Right lung (tissue), 10 donors: ENCODE measurements around the gene MRPL42. TPM values are rescaled to one million over a fixed set of nuclear protein-coding genes. Genes with fewer than 3 reads are reported as not detected.
"Not testable (repeated sequence)": the region's sequence is repeated elsewhere in the genome, so short reads cannot be mapped to it uniquely, and the experiment has no call there.

Source experiments
- DNase-seq, 2 donors: peaks; one replicate each; pipeline ENCODE4 v3.0.0-alpha.2; 2013
- long read RNA-seq, 8 donors: transcript quantifications; one replicate each; lab custom pipeline, GENCODE V29; 2026
- polyA plus RNA-seq, 5 donors: library from polyadenylated mRNA; unstranded; fragments of 120-200 nt; gene quantifications; one replicate each; pipeline versions ENCODE4 v1.2.1 to v1.2.3, GENCODE V29; 2013; ENCODE audit warnings: inconsistent platforms in 1 of 5, low replicate concordance in 1 of 5; ENCODE audit not compliant: insufficient read length in 5 of 5, insufficient read depth in 1 of 5

Gene MRPL42
- 10 to 100 TPM; 52.5 to 69.7 (median 67.2) TPM for polyA plus RNA-seq
- long read RNA-seq, donor 1, full-length matches to known transcripts = 47 of 47 reads
- long read RNA-seq, donor 1, partial matches to known transcripts = 0 of 47 reads
- long read RNA-seq, donor 1, other reads (novel, unspliced or antisense) = 0 of 47 reads
- long read RNA-seq, donor 2, full-length matches to known transcripts = 26 of 26 reads
- long read RNA-seq, donor 2, partial matches to known transcripts = 0 of 26 reads
- long read RNA-seq, donor 2, other reads (novel, unspliced or antisense) = 0 of 26 reads
- long read RNA-seq, donor 3, full-length matches to known transcripts = 18 of 18 reads
- long read RNA-seq, donor 3, partial matches to known transcripts = 0 of 18 reads
- long read RNA-seq, donor 3, other reads (novel, unspliced or antisense) = 0 of 18 reads
- long read RNA-seq, donor 4, full-length matches to known transcripts = 21 of 21 reads
- long read RNA-seq, donor 4, partial matches to known transcripts = 0 of 21 reads
- long read RNA-seq, donor 4, other reads (novel, unspliced or antisense) = 0 of 21 reads
- long read RNA-seq, donor 5, full-length matches to known transcripts = 28 of 33 reads
- long read RNA-seq, donor 5, partial matches to known transcripts = 5 of 33 reads
- long read RNA-seq, donor 5, other reads (novel, unspliced or antisense) = 0 of 33 reads
- long read RNA-seq, donor 6, full-length matches to known transcripts = 26 of 45 reads
- long read RNA-seq, donor 6, partial matches to known transcripts = 19 of 45 reads
- long read RNA-seq, donor 6, other reads (novel, unspliced or antisense) = 0 of 45 reads
- long read RNA-seq, donor 7, full-length matches to known transcripts = 32 of 32 reads
- long read RNA-seq, donor 7, partial matches to known transcripts = 0 of 32 reads
- long read RNA-seq, donor 7, other reads (novel, unspliced or antisense) = 0 of 32 reads
- long read RNA-seq, donor 8, full-length matches to known transcripts = 11 of 11 reads
- long read RNA-seq, donor 8, partial matches to known transcripts = 0 of 11 reads
- long read RNA-seq, donor 8, other reads (novel, unspliced or antisense) = 0 of 11 reads

GRCh38 chr12:93467351-93468007 is at the start of gene MRPL42:
TSS of gene MRPL42 (plus strand) at chr12:93467514. CDS start at chr12:93469286, 1,772 bp downstream.
- DNase-seq = peak; percentile 90 to 91

DNA sequence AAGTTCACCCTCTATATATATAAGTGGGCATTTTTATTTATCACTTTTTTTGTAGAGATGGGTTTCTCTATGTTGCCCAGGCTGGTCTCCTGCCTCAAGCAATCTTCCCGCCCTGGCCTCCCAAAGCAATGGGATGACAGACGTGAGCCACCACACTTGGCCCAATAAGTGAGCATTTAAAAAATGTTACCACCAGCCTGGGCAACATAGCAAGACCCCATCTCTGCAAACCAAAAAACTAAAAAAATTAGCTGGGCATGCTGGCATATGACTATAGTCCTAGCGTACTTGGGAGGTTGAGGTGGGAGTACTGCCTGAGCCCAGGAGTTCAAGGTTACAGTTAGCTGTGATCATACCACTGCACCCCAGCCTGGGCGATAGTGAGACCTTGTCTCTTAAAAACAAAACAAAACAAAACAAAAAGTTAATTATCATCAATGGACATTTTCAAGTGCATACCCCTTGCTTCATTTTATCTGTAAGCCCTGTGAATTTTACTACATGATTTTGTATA is 49.3 kb upstream of the MRPL42 start:
- no peak for DNase-seq

DNA sequence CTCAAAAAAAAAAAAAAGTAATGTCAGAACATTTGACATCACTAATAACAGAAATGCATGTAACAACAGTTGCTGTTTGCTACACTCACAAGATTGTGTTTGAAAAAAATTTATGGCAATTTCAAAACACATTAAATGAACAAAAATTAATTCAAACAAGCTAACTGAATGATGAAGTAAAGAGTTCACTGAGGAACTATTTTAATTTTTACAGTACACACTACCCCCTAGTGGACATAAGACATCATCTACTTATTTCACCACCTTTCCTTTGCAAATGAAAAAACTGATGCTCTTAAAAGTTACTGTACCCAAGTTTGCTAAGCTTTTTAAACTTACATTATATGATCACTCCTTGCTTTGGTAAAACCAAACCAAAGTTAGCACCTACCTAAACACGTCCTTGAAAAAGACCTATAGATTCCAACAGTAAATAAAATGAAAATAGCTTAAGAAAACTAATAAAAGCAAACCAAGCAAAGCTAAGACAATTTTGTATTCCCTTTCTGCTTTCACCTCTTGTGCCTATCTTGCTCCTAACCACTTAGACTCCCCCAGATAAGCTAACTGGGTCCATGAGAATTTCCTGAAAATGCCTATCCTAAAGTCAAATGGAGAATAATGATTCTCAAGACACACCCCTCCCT is 47.8 kb upstream of the MRPL42 start:
- no peak for DNase-seq

- no peak for DNase-seq
These were observed 45.3 kb upstream of the MRPL42 start for GRCh38 chr12:93422050-93422449.

- DNase-seq = peak in 1 of 2 donors; percentile 52
These were observed 41.4 kb upstream of the MRPL42 start for GRCh38 chr12:93425736-93426411.

DNA sequence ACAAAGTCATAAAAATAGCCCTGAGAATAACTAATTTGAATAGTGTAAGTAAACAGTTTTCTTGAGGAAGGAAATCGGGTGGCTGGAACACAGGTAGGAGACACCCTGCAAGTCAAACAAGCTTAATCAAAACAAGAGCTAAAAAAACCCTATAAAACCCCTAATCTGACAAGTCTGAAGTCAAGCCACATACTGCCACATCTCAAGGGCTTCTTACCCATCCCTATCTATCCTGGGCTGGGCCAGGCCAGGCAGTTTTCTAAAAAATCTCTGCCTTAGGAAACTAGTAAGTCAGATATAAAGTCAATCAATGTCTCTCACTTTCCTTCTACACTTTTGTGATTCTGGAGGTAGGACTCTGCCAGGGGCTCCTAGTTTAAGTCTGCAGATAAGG is 40.9 kb upstream of the MRPL42 start:
- DNase-seq = no peak

DNA sequence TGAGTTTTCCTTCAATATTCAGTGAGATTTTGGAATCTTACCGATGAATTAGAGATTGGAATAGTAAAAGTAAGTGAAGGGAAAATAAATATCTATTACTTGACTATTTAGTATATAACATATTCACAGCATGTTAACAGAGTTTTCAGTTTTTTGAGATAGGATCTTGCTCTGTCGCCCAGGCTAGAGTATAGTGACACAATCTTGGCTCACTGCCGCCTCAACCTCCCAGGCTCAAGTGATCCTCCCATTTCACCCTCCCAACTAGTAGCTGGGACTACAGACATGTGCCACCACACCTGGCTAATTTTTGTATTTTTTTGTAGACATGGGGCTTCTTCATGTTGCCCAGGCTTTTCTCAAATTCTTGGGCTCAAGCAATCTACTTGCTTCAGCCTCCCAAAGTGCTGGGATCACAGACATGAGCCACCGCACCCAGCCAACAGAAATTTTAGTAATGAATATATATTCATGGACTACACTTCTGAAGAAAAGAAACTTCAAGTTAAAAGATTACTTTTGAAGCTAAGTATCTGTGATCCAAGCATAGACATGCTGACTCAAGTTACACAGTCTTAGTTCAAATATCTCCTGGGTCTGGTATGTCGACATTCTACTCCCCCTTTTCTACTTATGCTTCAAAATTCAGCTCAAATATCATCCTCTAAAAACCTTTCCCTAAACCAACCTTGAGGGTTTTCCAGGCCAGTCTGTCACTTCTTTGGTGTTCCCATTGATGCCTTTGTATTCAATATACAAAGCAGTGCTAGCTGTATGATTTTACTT is 39.3 kb upstream of the MRPL42 start:
- DNase-seq = no peak

DNA sequence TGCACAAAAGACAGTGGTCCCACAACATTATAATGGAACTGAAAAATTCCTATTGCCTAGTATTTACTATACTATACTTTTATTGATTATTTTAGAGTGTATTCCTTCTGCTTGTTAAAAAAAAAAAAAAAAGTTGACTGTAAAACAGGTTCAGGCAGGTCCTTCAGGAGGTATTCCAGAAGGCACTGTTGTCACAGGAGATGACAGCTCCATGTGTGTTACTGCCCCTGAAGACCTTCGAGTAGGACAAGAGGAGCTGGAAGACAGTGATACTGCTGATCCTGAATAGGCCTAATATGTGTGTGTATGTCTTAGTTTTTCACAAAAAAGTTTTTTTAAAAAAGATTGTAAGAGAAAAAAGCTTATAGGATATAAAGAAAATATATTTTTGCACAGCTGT is 37.9 kb upstream of the MRPL42 start:
- DNase-seq = no peak

- DNase-seq = no peak
These were observed 37.5 kb upstream of the MRPL42 start for GRCh38 chr12:93429852-93430251.

GRCh38 chr12:93430280-93430679 is 37.0 kb upstream of the MRPL42 start:
- DNase-seq = no peak

DNA sequence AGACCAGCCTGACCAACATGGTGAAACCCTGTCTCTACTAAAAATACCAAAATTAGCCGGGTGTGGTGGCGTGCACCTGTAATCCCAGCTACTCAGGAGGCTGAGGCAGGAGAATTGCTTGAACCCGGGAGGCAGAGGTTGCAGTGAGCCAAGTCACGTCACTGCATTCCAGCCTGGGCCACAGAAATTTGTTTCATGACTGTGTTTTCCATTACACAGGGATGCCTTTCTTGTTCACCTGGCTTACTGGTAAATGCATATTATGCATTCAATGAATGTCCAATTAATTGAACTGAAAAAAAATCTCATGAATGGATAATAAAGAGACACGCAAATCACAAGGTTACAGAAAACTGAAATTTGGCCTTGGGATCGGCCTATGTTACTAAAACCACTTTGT is 35.3 kb upstream of the MRPL42 start:
- not testable (repeated sequence) for DNase-seq

GRCh38 chr12:93434256-93434865 is 33.0 kb upstream of the MRPL42 start:
- DNase-seq = peak; percentile 44 to 52

DNA sequence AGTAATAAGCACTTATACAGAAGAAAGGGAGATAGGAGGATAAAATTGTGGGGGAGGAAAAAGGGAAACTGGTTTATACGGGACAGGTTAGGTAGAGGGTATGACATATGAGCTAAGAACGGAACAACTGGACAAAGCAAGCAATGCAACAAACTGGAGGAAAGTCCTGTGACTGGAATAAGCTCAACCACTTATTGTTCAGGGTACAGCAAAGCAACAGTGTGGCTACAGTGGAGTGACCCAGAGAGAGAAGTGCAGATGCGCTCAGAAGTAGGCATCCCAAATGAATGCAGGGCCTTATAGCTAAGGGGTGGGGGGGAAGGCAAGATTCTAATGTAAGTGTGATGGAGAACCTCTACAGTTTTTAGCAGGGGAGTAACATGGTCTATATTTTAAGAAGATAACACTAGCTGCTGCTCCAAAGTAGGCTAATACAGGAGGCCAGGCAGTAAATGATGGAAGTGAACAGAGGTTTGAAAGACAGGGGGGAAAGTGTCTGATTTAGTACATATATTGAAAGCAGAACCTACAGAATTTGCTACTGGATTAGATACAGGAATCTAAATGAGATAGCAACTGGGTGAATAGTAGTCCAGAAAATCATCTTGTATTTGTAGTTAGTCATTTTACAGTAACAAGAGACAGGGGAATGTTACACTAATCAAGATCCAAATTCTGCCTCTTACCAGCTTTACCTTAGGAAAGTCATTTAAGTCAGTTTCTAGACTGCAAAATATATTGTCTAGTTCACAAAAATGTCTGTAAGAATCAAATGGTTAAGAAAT is 28.9 kb upstream of the MRPL42 start:
- no peak for DNase-seq

GRCh38 chr12:93440043-93440835 is 27.1 kb upstream of the MRPL42 start:
- no peak for DNase-seq

DNA sequence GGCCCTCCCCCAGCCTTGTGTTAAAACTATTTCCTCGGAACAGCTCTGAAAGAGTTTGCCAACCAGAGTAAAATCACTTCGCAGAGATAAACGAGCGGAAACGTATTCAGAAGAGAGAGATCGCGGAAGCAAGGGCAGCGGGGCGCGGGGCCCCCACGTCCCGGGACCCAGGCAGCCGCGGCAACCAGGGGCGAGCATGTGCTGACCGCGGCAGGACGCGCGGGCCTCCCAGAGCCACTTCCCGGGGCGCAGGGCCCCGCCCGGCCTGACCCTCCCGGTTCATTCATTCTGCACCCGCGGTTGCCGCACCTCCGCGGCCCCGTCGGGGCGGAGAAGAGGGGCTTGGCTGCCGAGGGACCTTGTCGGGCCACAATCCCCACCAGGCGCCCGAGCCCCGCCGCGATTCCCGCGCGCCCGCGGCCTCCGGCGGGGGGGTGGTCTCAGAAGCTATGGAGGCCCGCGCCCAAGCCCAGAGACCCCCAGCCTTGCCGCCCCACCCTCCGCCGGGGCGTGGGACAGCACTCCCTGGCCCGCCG is 26.2 kb upstream of the MRPL42 start:
- peak in 1 of 2 donors; percentile 30 for DNase-seq

DNA sequence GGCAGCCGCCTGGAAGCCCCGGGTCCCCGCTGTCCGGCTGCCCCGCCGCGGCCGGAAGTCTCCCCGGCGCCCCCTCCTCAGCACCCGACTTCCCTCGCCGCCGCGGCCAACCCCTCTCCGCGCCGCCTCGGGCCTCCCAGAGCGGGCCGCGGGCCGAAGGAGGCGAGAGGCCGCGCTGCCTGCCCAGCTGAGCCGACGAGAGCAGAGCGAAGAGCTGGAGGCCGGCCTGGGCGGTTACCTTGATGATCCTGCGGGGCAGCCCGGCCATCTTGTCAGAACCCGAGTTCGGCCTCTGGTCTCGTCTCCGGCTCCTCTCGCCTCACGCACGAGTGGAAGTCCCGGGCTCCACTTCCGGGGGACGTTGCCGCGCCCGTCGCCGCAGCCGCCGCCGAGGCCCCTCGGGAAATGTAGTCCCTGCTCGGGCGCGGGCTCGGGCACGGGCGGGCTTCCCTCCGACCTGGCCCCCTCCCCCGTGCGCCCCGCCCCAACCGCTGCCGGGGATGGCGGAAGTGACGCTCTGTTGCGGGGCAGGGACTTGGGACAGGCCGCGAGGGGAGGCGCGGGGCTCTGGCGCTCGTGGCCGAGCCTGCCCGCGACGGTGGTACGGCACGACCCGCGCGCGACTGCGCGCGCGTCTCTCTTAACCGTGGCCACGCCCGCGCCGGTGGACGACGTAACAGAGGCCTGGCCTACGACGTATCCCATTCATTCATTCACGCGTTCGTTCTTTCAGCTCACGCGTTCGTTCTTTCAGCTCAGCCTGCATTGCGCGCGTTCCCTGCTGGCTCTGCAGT is 25.5 kb upstream of the MRPL42 start, which contains the start of gene UBE2N:
UBE2N (minus strand) TSS at position 331 of the 794 bp plus-strand sequence; CDS start at position 268, 63 bp downstream.
- peak; percentile 95 to 96 for DNase-seq
